HL-60/S4 treated with retinoic acid at 250 ng/mL for 4 days and 3 days (cell line): ENCODE results near the gene TNRC6B.

ENCODE experiments used
- in situ Hi-C: fragments of 300-500 bp; cut with MboI; formaldehyde crosslinking; loops from 2 replicates; pipeline ENCODE4 v1.7.0; 2022; ENCODE audit warnings: low sequenced_read_pairs

TNRC6B gene

DNA sequence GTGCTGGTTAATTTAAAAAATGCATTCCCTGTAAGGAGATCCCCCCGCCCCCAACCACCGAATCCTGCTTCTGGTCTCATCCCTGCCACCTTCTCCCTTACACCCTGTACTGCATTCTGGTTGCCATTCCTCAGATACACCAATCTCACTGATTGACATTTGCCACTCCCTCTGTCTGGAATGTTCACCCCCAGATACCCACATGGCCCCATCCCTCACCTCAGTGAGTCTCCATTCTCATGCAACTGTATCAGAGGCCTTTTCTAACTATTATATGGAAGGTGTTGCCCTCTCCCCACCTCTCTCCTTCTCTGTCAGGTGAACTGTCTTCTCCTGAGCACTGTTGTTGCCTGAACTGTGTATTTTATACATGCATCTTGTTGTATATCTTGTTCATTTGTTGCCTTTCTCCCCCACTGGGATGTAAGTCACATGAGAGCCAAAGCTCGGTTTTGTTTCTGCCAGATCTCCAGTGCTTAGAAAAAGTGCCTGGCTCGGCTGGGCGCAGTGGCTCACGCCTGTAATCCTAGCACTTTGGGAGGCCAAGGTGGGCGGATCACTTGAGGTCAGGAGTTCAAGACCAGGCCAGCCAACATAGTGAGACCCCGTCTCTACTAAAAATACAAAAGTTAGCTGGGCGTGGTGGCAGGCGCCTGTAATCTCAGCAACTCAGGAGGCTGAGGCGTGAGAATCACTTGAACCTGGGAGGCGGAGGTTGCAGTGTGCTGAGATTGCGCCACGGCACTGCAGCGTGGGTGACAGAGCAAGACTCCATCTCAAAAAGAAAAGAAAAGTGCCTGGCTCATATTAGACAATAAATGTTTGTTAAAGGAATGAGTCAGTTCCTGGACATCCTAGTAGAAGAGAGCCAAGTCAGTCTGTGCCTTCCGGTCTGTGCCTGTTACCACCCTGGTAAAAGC, 61.0 kb downstream of the TNRC6B start:
- in situ Hi-C loops: no loop called here

DNA sequence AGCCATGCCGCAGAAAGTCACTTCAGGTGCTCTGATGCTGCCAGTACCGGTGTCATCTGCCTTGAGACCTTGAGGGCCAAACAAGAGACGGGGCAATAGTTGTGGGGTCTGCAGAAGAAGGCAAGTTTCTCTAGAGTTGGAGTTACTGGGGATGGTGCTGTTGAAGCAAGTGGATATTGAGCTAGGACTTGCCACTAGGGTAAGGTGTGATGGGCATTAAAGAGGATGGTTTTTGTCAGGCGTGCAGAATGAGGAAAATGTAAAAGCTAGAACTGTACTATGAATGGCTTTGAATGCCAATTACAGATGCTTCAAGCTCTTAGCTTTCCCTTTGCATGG, 61.6 kb downstream of the TNRC6B start:
- in situ Hi-C loops: no loop called here

- in situ Hi-C loops: no loop called here
Measured at GRCh38 chr22:40240160-40240559, 62.4 kb downstream of the TNRC6B start.

GRCh38 chr22:40240686-40241085, 63.0 kb downstream of the TNRC6B start:
- in situ Hi-C loops: no loop called here

- in situ Hi-C loops: no loop called here
Measured at GRCh38 chr22:40241200-40241763, 63.6 kb downstream of the TNRC6B start.

DNA sequence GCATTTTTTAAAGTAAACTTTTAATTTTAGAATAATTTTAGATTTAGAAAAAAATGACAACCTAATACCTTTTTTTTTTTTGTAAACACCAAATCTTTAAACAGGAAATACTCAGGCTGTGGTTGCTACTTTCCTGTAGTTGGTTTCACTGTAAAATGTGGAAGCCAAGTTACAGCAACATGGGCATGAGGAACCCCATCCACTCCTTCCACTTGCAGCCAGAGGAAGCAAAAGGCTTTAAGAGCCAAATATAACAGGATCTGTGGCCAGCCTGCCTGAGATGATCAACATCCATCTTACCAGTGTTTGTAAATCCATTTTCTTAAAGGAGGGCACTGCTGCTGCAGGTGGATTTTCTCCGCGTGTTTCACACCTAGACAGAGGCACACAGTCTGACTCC, 66.2 kb downstream of the TNRC6B start:
- in situ Hi-C loops: no loop called here

DNA sequence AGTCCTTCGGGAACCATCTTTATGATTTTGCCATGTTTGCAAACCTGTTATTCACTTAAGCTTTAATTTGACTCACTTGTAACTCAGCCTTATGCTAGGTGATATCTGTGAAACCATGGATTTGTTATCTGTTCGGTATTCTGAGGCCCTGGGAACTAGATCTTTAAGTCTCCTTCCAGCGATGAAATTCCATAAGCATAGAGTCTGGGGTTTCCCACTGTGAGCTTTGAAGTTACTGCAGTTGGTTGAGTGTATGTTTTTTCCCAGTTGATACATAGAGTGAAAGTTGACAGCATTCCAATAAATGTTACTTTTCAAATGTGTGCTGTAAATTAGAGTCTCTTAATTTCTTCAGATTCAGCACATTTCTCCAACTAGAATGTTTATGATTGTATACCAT, 66.9 kb downstream of the TNRC6B start:
- in situ Hi-C loops: no loop called here

DNA sequence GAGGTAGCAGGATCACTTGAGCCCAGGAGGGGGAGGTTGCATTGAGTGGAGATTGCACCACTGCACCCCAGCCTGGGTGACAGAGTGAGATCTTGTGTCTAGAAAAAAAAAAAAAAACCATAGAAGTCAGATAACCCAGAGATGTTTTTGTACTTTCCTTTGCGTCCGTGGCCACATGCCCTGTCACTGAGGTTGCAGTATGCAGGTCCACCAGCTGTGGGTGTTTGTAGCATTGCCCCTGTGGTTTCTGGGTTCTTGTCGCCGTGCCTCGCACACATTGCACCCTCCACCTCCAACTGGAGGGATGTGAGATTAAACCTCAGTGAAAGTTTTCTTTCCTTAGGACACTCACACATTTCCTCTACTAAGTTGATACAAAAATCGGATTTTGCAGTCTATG, 70.3 kb downstream of the TNRC6B start:
- in situ Hi-C loops: no loop called here

DNA sequence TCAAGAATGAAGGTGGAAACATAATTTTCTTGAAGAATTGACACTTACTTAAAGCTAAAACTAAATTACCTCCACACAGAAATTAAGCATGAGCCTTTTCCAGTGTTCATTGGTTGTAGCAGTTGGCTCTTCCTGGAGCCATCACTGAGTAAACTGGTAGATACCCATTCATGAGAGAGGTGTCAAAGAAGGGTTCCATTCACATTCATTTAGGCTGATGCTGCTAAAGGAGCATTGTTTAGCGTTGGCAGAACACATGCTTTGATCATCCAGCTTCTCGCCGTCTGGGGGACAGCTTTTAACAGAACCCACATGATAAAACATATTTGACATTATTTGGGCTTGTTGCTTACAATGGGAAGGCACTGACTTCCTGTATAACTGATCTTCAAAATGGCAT, 71.6 kb downstream of the TNRC6B start:
- in situ Hi-C loops: no loop called here

- in situ Hi-C loops: no loop called here
Measured at GRCh38 chr22:40250608-40251007, 72.9 kb downstream of the TNRC6B start.

DNA sequence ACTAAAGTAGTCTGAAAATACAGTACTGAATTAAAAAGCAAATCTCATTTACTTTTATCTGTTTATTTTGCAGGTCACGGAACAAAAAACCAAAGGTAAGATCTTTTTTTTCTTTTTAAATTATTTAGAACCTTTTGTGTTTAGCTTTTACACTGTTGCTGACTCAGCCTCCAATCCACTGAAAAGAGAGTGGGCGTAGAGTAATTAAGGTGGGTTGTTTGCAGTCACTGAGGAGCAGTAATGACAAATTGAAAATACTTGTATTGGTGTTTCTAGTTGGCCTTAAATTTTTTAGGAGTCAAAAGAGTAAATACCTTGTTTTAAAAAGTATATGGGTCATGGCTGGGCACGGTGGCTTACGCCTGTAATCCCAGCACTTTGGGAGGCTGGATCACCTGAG, 73.4 kb downstream of the TNRC6B start:
- in situ Hi-C loops: no loop called here

DNA sequence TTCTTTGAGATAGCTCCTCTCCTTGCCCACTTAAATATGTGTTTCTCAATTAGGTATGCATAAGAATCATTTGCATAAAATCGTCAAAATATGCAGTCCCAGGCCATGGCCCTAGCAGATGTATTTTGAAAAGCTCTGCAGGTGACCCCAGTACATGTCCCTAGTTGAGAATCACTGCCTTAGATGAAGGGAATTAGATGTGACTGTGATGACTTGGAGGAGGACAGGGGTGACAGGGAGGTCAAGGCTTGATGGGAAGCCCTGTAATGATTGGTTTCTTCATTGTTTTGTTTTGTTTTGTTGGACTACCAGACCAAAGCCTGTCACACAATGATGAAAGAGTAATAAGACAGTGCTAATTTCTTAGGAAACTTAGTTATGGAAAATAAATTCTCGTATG, 74.4 kb downstream of the TNRC6B start:
- in situ Hi-C loops: no loop called here

DNA sequence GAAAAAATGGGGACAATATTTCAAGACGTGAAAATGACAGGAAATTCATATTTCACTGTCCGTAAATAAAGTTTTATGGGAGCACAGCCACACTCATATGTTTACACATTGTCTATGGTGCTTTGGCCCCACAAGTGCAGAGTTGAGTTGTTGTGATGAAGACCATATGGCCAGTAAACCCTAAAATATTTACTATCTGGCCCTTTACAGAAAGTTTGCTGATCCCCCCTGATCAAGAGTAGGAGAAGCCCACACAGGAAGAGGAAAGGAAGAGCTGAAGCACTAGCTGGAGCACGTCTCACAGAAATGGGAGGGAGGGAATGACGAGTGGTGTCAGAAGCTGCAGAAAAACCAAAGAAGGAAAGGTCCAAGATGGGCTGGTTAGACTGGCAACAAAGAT, 78.8 kb downstream of the TNRC6B start:
- in situ Hi-C loops: no loop called here

- in situ Hi-C loops: no loop called here
Measured at GRCh38 chr22:40258017-40258416, 80.3 kb downstream of the TNRC6B start.

DNA sequence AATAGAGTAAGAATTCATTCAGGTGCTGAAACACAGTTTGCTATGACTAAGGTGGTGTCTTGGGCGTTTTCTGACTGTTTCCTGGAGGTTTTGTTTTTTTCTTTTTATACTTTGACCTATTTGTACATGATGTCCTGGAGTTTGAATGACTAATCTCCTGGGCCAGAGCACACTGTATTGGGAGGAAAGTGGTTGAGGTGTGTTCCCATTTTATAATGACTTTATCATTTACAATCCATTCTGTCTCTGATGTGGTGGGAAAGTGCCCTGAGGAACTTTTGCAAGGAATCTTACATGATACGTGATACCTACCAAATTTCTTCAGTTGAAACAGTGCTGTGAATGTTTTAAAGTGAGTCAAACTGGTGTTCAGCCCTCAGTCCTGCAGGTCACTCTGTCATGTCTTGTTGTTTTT, 80.8 kb downstream of the TNRC6B start:
- in situ Hi-C loops: no loop called here

- in situ Hi-C loops: no loop called here
Measured at GRCh38 chr22:40261783-40262182, 84.1 kb downstream of the TNRC6B start.

- in situ Hi-C loops: no loop called here
Measured at GRCh38 chr22:40263191-40263590, 85.5 kb downstream of the TNRC6B start.

- in situ Hi-C loops: no loop called here
Measured at GRCh38 chr22:40265783-40266182, 88.1 kb downstream of the TNRC6B start.

DNA sequence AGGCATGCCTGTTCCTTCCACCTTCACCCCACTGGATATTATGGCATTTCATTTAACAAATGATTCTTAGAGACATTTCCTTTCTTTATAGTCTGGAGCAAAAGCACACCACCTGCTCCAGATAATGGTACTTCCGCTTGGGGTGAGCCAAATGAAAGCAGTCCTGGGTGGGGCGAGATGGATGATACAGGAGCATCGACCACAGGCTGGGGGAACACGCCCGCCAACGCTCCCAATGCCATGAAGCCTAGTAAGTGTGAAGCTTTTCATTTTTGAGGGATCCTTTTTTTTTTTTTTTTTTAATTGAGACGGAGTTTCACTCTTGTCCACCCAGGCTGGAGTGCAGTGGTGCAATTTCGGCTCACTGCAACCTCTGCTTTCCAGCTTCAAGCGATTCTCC, 92.3 kb downstream of the TNRC6B start:
- in situ Hi-C loops: no loop called here

- in situ Hi-C loops: no loop called here
Measured at GRCh38 chr22:40270748-40271373, 93.1 kb downstream of the TNRC6B start.

GRCh38 chr22:40271440-40271839, 93.7 kb downstream of the TNRC6B start:
- in situ Hi-C loops: no loop called here

DNA sequence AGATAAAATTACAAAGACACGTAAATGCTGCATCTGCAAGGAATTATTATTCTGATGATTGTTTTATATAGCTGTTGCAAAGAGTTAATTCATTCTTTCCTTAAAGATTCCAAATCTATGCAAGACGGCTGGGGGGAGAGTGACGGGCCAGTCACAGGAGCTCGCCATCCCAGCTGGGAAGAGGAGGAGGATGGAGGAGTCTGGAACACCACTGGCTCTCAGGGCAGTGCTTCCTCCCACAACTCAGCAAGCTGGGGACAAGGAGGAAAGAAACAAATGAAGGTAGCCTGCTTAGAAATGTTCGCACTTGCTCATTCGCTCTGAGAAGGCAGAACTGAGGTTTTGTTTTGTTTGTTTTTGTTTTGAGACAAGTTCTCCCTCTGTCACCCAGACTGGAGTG, 95.6 kb downstream of the TNRC6B start:
- in situ Hi-C loops: no loop called here
